ENCODE measurements around the gene CFAP92. TPM values are rescaled to one million over a fixed set of nuclear protein-coding genes. Genes with fewer than 3 reads are reported as not detected.

Gene CFAP92
- total RNA-seq, 4 donors from 2014 or later: 0.40 to 2.5 (median 0.57) TPM

GRCh38 chr3:128999102-128999501 lies 5.2 kb upstream of the CFAP92 start:
- Histone ChIP-seq H3K4me1 (peaks cover 8 to 32% of the 10 kb centered on the region in 2 donors), H3K27me3 (no peaks in the 10 kb centered on the region), H3K27ac (no peak overlapping the region), H3K36me3 (no peaks in the 10 kb centered on the region), H3K9me3 (no peaks in the 10 kb centered on the region), H3K4me3 (replicated peaks in 1 of 3) (no peak overlapping the region)
- 61 to 75% methylated on average over 5 of the region's 5 CpGs for WGBS, 2 donors
- TF ChIP-seq CTCF (IDR thresholded peaks at IDR 0.05) (no peak), POLR2A (IDR thresholded peaks at IDR 0.05) (no peak)
- DNase-seq: no peak
- intact Hi-C loops (cut with DNase I): no loop called here

GRCh38 chr3:128998561-128998960 lies 4.7 kb upstream of the CFAP92 start:
- Histone ChIP-seq H3K36me3 (no peaks in the 10 kb centered on the region), H3K27ac (no peak overlapping the region), H3K4me3 (replicated peaks in 1 of 3) (no peak overlapping the region), H3K27me3 (no peaks in the 10 kb centered on the region), H3K4me1 (peaks cover 11 to 32% of the 10 kb centered on the region in 2 donors), H3K9me3 (no peaks in the 10 kb centered on the region)
- intact Hi-C loops (cut with DNase I): no loop called here
- TF ChIP-seq POLR2A (IDR thresholded peaks at IDR 0.05) (no peak), CTCF (IDR thresholded peaks at IDR 0.05) (no peak)
- DNase-seq: no peak
- 80 to 86% methylated on average over 3 of the region's 3 CpGs for WGBS, 2 donors

- 74 to 82% methylated on average over 4 of the region's 4 CpGs for WGBS, 2 donors
- no peak for TF ChIP-seq POLR2A (IDR thresholded peaks at IDR 0.05)
- no peak for TF ChIP-seq CTCF (IDR thresholded peaks at IDR 0.05)
Observed at GRCh38 chr3:128997486-128998133, 3.7 kb upstream of the CFAP92 start.

GRCh38 chr3:128996726-128997125 lies 2.9 kb upstream of the CFAP92 start:
- DNase-seq: no peak
- 92 to 96% methylated on average over 4 to 5 of the region's 5 CpGs for WGBS, 2 donors
- no peak overlapping the region for H3K4me3 ChIP-seq (replicated peaks in 1 of 3)
- H3K27me3 ChIP-seq: no peaks in the 10 kb centered on the region
- H3K27ac ChIP-seq: no peak overlapping the region
- intact Hi-C loops (cut with DNase I): no loop called here
- peaks cover 17 to 28% of the 10 kb centered on the region in 2 donors for H3K4me1 ChIP-seq
- H3K36me3 ChIP-seq: no peaks in the 10 kb centered on the region
- no peaks in the 10 kb centered on the region for H3K9me3 ChIP-seq
- no peak for TF ChIP-seq CTCF (IDR thresholded peaks at IDR 0.05)
- TF ChIP-seq POLR2A (IDR thresholded peaks at IDR 0.05): no peak

More at GRCh38 chr3:128997486-128998133, 3.7 kb upstream of the CFAP92 start:
- peaks cover 17 to 35% of the 10 kb centered on the region in 2 donors for H3K4me1 ChIP-seq
- H3K27ac ChIP-seq: no peak overlapping the region
- no peak for DNase-seq
- H3K4me3 ChIP-seq (replicated peaks in 1 of 3): no peak overlapping the region
- H3K36me3 ChIP-seq: no peaks in the 10 kb centered on the region
- H3K9me3 ChIP-seq: no peaks in the 10 kb centered on the region
- intact Hi-C loops (cut with DNase I): no loop called here
- no peaks in the 10 kb centered on the region for H3K27me3 ChIP-seq

- intact Hi-C loops (cut with DNase I): no loop called here
- no peak overlapping the region for H3K27ac ChIP-seq
- WGBS, 2 donors: 92 to 96% methylated on average over 1 of the region's 1 CpG
Observed at GRCh38 chr3:128996200-128996599, 2.3 kb upstream of the CFAP92 start.

More at GRCh38 chr3:128996200-128996599, 2.3 kb upstream of the CFAP92 start:
- TF ChIP-seq POLR2A (IDR thresholded peaks at IDR 0.05) (no peak), CTCF (IDR thresholded peaks at IDR 0.05) (no peak)
- no peaks in the 10 kb centered on the region for H3K9me3 ChIP-seq
- no peaks in the 10 kb centered on the region for H3K36me3 ChIP-seq
- DNase-seq: no peak
- H3K27me3 ChIP-seq: no peaks in the 10 kb centered on the region
- peaks cover 17 to 23% of the 10 kb centered on the region in 2 donors for H3K4me1 ChIP-seq
- H3K4me3 ChIP-seq (replicated peaks in 1 of 3): no peak overlapping the region

Measured in thyroid gland (tissue), 4 donors.